COLO829 (cell line): ENCODE measurements around the gene PLEKHA4.
A peak's percentile ranks its signal among the peaks of the same experiment; 100 is the strongest.
"Not testable (repeated sequence)": the region's sequence is repeated elsewhere in the genome, so short reads cannot be mapped to it uniquely, and the experiment has no call there.

ENCODE experiments used
- DNase-seq: peaks from one replicate; pipeline ENCODE4 v3.0.0; 2012; ENCODE audit warnings: low spot score

Gene PLEKHA4

GRCh38 chr19:48868114-48868886 lies at the start of gene PLEKHA4:
Gene PLEKHA4, minus strand, starts transcription at chr19:48868617. Its CDS starts 997 bp downstream, at chr19:48867620.
- peak; percentile 18 for DNase-seq

GRCh38 chr19:48918071-48918470 lies 49.7 kb upstream of the PLEKHA4 start:
- no peak for DNase-seq

- no peak for DNase-seq
These were observed 47.3 kb upstream of the PLEKHA4 start for GRCh38 chr19:48915757-48916156.

GRCh38 chr19:48914181-48914580 lies 45.8 kb upstream of the PLEKHA4 start:
- no peak for DNase-seq

- DNase-seq, result peak; percentile 35
These were observed 44.9 kb upstream of the PLEKHA4 start for GRCh38 chr19:48913114-48913889.

- no peak for DNase-seq
These were observed 42.4 kb upstream of the PLEKHA4 start for GRCh38 chr19:48910803-48911202.

GRCh38 chr19:48909424-48910077 lies 41.1 kb upstream of the PLEKHA4 start:
- not testable (repeated sequence) for DNase-seq

GRCh38 chr19:48907671-48908070 lies 39.3 kb upstream of the PLEKHA4 start:
- no peak for DNase-seq

- DNase-seq, result no peak
These were observed 37.9 kb upstream of the PLEKHA4 start for GRCh38 chr19:48906324-48906723.

- DNase-seq, result no peak
These were observed 37.2 kb upstream of the PLEKHA4 start for GRCh38 chr19:48905664-48906063.

GRCh38 chr19:48903788-48904187 lies 35.4 kb upstream of the PLEKHA4 start:
- not testable (repeated sequence) for DNase-seq

GRCh38 chr19:48902291-48902690 lies 33.9 kb upstream of the PLEKHA4 start:
- not testable (repeated sequence) for DNase-seq

GRCh38 chr19:48900477-48901406 lies 32.3 kb upstream of the PLEKHA4 start:
- DNase-seq, result peak; percentile 75

GRCh38 chr19:48899781-48900476 lies 31.5 kb upstream of the PLEKHA4 start, which contains the start of gene NUCB1:
Gene NUCB1, plus strand, starts transcription at chr19:48900312. Its CDS starts 485 bp downstream, at chr19:48900797.
- DNase-seq, result peak; percentile 100

- DNase-seq, result not testable (repeated sequence)
These were observed 31.0 kb upstream of the PLEKHA4 start for GRCh38 chr19:48899386-48899749.

GRCh38 chr19:48897181-48897580 lies 28.8 kb upstream of the PLEKHA4 start:
- no peak for DNase-seq

- DNase-seq, result no peak
These were observed 27.8 kb upstream of the PLEKHA4 start for GRCh38 chr19:48896191-48896720.

- no peak for DNase-seq
These were observed 26.8 kb upstream of the PLEKHA4 start for GRCh38 chr19:48895226-48895625.

- no peak for DNase-seq
These were observed 22.1 kb upstream of the PLEKHA4 start for GRCh38 chr19:48890551-48890950.

GRCh38 chr19:48889496-48889895 lies 21.1 kb upstream of the PLEKHA4 start:
- not testable (repeated sequence) for DNase-seq
